Renal pelvis (tissue), 4 donors: ENCODE results near the gene GEN1. TPM values are rescaled to one million over a fixed set of nuclear protein-coding genes. Genes with fewer than 3 reads are reported as not detected.
A peak's percentile ranks its signal among the peaks of the same experiment; 100 is the strongest.
"Not testable (repeated sequence)": the region's sequence is repeated elsewhere in the genome, so short reads cannot be mapped to it uniquely, and the experiment has no call there.

Experiments
- DNase-seq: peaks from one replicate; pipeline ENCODE4 v3.0.0-alpha.2; 2013
- polyA plus RNA-seq, 3 donors: library from polyadenylated mRNA; unstranded; fragments of 120-200 nt; gene quantifications; one replicate each; pipeline ENCODE4 v1.2.1, GENCODE V29; 2013; ENCODE audit not compliant: insufficient read length in 3 of 3

GEN1 gene
- polyA plus RNA-seq, 3 donors: 10.6 to 16.5 (median 15.3) TPM

DNA sequence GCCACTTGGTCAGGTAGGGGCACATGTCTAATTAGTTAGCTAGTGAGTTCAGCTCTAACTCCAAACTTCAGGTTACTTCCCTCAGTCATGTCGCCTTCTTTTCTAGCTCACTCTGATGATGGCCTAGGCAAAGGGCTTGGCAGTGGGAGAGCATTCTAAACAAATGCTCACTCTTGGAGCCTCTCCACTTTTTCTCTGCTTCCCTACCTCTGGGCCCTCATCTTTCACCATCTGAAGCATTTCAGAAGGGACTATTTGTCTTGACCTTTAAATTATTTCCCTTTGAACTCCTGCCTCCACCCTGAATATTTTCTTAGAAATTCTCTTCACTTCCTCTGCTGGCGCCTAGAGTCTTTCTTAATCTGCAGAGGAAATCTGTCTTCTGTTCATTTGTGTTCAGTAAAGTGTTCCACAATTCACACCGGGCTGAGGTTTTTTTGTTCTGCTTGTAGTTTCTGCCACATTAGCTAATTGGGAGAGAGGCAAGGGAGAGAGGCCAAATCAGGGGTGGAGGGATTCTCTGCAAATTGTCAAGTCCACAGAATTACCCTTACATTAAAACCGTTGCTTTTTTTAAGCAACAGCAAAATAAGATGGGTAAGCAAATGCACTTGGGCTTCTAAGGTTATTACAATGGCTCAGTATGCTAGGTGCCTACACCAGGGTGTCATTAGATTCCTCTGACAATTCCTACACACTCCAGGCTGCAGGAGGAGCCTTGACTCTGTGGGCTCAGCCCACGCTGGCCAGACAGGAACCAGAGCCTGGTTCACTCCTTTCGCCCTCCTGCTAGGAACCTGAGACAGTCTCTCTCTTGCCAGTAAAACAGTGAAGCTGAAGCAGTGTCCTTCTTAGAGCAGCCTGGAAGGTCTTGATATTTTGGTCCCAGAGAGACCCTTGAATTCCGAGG lies 67.9 kb downstream of the GEN1 start:
- DNase-seq: peak; percentile 40

DNA sequence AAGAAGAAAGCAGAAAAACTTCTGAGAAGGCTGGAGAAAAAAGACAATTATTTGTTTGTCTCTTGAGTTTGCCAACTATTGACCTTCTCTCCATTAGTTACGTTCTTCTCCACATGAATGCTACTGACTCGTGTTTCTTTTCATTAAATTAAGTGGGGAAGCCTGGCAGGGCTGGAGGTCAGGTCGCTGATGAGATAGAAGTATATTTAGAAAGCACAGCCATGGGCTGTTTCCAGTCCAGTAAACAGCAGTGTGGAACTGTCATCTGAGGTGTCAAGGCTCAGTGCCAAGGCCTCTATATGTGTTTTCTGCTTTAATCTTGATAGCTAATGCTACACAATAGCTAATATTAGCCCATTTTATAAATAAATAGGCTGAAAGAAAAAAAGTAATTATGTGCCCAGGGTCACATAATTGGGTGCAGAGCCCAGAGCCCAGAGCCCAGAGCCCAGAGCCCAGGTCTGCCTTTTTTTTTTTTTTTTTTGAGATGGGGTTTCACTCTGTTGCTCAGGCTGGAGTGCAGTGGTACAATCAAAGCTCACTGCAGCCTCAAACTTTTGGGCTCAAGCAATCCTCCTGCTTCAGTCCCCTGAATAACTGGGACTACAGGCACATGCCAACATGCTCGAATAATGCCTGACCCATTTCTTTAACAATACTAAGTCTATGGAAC lies 68.6 kb downstream of the GEN1 start:
- DNase-seq: peak; percentile 36

DNA sequence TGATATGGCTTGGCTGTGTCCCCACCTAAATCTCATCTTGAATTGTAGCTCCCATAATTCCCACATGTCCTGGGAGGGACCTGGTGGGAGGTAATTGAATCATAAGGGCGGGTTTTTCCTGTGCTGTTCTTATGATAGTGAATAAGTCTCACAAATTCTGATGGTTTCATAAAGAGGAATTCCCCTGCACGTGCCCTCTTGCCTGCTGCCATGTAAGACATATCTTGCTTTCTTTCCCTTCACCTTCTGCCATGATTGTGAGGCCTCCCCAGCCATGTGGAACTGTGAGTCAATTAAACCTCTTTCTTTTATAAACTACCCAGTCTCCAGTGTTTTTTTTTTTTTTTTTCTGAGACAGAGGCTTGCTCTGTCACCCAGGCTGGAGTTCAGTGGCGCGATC lies 69.7 kb downstream of the GEN1 start:
- not testable (repeated sequence) for DNase-seq

- no peak for DNase-seq
Observed at GRCh38 chr2:17827316-17827715, 73.4 kb downstream of the GEN1 start.

DNA sequence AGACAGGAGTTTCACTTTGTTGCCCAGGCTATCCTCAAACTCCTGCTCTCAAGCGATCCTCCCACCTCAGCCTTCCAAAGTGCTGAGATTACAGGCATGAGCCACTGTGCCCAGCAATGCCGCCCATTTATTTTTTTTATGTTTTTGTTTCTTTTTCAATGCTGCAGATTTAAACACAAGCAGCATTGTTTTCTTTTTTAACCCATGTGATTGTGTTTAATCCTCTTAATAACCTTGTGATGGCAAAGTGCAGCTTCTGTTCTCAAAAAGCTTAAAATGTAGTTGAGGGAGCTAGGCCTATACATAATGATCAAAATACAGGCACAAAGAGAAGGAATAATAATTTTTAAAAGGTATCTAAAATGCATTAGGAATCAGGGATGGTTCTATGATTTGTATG lies 73.8 kb downstream of the GEN1 start:
- DNase-seq: no peak

GRCh38 chr2:17830053-17831034 lies 76.4 kb downstream of the GEN1 start:
- DNase-seq: peak; percentile 77

GRCh38 chr2:17835516-17835915 lies 81.6 kb downstream of the GEN1 start:
- DNase-seq: no peak

Other genes starting within 250 kb of the GEN1 start
- gene RAD51AP2, start 235.7 kb upstream of the GEN1 start, polyA plus RNA-seq: under 1 TPM; 0.12 to 0.19 (median 0.17) TPM
- gene VSNL1, start 213.4 kb upstream of the GEN1 start, polyA plus RNA-seq: 1 to 10 TPM; 3.7 to 4.8 (median 3.8) TPM
- gene SMC6, start 328 bp upstream of the GEN1 start, polyA plus RNA-seq: 10 to 100 TPM; 31.6 to 39.4 (median 35.1) TPM
- not detected for gene MSGN1, start 62.3 kb downstream of the GEN1 start, polyA plus RNA-seq
- gene KCNS3, start 124.5 kb downstream of the GEN1 start, polyA plus RNA-seq: 10 to 100 TPM in 1 of 3 donors, 1 to 10 TPM in 2; 6.5 to 11.6 (median 6.9) TPM